NK-92 (cell line): ENCODE data around the gene POC1A.
"Not testable (repeated sequence)": the region's sequence is repeated elsewhere in the genome, so short reads cannot be mapped to it uniquely, and the experiment has no call there.

ENCODE experiments used
- DNase-seq: peaks from one replicate; lab custom pipeline; 2025; ENCODE audit not compliant: unreplicated experiment; lab: John Stamatoyannopoulos, UW

POC1A gene

GRCh38 chr3:52184690-52185089, 30.5 kb upstream of the POC1A start:
- DNase-seq = no peak

DNA sequence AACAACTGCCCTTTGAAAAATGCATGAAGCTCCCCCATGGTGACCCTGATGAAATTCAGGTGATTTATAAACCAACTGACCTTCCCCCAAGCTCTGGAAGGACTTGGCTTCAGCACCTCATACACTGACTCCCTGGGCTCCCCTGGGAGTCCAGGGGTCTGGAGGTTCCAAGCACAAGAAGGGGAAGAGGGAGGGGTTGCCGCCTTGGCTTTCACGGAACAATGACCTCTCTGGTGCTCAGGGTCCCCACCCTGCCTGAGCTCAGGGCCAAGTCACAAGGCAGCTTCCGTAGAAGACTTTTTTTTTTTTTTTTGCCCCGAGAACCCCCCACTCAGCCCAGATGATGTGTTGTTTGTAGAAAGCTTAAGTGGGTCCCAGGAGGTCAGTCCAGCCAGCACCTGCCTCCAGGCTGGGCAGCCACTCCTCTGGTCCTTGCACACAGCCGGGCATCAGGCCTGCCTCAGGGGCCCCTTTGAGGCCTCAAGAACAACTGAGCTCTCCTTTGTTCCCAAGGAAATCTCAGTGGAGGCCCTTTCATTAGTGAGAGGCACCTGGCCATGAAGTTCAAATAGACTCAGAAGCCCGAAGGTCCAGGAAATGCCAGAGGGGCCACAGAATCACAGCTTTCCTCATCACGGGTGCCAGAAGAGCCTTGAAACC, 29.7 kb upstream of the POC1A start:
- no peak for DNase-seq

DNA sequence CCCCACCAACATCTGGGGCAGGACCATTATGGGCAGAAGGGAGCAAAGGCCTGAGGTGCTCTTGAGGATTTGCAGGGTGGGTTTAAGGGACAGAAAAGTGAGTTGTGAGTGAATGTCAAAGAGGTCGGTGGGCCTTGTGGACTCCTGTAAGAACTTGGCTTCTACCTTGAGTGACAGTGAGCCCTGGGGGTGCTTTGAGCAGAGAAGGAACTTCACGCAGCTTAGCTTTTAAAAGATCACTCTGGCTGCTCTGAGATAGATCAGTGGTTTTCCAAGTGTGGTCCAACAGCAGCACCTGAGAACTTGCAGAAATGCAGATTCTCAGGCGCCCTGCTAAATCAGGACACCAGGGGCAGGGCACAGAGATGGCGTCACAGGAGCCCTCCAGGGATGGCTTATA, 28.5 kb upstream of the POC1A start:
- DNase-seq = no peak

DNA sequence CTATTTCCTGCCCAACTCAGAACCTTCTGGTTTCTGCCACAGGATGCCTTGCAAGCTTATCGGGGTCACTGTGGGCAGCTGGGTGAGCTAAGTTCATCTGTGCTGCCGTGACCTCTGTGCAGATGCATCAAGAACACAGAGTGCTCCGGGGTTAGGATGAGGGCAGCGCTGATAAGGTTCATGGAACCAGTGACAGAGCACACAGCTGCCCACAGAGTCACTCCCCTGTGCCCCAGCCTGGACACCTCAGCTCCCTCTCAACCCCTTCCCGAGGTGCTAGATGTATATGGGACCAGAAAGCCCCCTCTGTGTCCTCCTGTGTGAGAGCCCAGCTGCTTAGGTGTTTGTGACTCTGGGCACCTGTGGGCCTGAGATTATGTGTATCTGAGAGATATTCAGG, 28.0 kb upstream of the POC1A start:
- no peak for DNase-seq

- DNase-seq = no peak
Observed at GRCh38 chr3:52181543-52181942, 27.3 kb upstream of the POC1A start.

GRCh38 chr3:52178537-52178936, 24.3 kb upstream of the POC1A start:
- DNase-seq = no peak

DNA sequence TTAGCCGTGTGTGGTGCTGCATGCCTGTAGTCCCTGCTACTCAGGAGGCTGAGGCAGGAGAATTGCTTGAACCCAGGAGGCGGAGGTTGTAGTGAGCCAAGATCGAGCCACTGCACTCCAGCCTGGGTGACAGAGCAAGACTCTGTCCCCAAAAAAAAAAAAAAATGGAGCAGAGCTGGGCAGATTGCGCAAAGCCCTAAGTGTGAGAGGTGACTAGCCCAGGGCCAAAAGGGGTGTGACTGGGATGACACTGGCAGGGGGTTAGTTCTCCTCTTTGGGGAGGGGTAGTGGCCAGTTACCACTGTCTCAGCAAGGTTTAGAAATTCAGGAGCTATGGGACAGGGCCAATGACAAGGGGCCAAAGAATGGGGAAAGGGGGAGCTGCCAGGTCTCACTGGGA, 23.9 kb upstream of the POC1A start:
- DNase-seq = not testable (repeated sequence)

DNA sequence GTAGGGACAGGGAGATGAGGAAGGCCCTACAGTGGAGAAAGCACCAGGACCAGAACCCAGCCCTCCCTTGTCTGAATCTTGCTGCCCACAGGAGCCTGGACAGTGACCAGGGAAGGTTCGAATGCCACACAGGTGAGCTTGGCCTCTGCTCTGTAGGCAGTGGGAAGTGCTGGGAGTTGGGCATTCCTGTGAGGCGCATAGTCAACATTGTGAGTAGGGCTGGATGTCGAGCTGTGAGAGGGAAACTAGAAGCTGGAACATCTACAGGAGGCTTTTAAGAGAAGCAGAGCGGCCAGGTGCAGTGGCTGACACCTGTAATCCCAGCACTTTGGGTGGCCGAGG, 23.4 kb upstream of the POC1A start:
- DNase-seq = no peak

DNA sequence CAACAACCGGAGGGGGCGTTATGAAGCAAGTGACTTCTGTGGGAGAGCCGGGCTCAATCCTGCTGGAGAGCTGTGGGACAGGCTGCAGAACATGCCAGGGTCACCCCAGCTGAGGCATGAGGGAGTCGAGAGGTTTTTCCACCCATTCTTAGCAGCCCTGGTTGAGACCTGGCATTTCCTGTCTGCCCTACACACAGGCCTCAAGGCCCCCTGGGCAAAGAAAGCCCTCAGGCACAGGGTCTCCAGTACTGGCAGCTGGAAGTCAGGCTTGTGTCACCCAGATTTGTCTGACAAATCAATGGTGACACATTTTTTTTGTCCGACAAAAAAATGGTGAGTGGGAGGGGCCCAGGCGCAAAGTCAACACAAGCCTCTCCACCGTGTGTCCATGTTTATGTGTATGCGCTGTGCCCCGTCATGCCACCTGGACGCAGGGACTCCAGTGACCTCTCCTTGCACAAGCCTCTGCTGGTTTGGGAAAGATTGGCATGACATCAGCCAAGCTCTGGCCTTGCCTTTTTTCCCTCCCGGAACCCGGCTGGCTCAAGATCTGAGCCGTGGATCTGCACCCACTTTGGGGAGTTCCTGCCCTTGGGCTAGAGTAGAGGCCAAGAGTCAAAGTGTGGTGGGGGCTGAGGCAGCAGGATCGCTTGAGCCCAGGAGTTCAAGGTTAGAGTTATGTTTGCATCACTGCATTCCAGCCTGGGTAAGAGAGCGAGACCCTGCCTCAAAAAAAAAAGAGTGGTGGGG, 22.9 kb upstream of the POC1A start:
- DNase-seq = no peak

- no peak for DNase-seq
Observed at GRCh38 chr3:52176180-52176752, 22.0 kb upstream of the POC1A start.

DNA sequence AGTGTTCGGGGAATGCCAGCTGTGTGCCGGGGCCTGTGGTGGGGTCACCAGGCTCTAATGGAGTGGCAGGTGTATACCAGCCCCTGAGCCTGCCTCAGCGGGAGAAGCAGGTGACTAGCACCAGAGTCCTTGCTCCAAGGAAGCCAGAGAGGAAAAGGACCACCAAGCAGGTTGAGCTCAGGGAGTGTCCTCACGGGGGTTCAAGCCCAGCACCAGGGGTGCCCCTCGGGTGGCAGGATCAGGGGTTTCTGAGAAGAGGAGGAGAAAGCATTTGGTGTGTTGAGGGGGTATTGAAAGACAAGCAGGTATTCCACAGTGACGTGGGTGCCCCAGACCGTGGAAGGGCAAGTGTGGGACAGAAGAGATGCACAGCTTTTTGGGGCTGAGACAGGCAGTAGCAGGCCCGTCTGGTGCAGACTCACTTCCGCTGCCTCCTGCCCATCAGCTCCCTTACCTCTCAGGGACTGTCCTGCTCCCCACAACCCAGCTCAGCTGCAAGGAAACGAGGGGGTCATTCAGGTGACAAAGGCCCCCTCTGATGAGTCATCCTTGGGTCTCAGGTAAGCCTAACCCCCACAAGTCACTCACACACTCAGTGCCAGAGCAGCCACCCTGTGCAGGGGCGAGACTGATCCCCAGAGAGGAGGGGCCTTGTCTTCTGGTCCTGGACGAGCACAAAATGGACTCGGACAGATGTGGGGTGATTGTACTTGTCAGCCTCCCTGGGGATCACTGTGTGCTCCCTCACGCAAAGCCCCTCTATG, 21.4 kb upstream of the POC1A start:
- no peak for DNase-seq

- DNase-seq = no peak
Observed at GRCh38 chr3:52174896-52175295, 20.7 kb upstream of the POC1A start.

GRCh38 chr3:52173101-52173500, 18.9 kb upstream of the POC1A start:
- DNase-seq = no peak

GRCh38 chr3:52172262-52172757, 18.1 kb upstream of the POC1A start:
- DNase-seq = no peak

GRCh38 chr3:52171514-52172261, 17.5 kb upstream of the POC1A start:
- DNase-seq = no peak

DNA sequence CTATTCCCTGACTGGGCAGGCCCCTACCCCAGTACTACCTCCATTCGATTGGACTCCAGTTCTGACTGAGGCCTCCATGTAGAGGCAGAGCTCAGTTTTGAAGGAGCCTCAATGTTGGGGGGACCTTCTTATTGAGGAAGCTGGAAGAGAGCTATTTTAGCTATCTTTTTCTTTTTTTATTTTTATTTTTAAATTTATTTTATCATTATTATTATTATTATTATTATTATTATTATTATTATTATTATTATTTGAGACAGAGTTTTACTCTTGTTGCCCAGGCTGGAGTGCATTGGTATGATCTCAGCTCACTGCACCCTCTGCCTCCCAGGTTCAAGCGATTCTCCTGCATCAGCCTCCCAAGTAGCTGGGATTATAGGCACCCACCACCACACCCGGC, 16.0 kb upstream of the POC1A start:
- DNase-seq = not testable (repeated sequence)

DNA sequence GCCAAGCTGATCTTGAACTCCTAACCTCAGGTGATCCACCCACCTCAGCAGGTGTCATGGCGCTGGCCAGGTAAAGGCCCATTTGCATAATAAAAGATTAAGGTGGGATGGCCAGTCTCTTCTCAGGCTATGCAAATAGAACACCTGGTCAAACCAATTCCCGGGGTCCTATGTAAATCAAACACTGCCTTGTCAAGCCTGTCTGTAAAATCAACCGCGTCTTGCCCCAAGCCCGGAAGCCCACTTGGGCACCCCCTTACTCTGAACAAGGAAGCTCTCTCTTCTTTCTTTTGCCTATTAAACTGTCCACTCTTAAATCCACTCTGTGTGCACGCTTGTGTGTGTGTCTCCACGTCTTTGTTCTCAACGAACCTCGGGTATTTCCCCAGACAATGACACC, 13.0 kb upstream of the POC1A start:
- DNase-seq = no peak

DNA sequence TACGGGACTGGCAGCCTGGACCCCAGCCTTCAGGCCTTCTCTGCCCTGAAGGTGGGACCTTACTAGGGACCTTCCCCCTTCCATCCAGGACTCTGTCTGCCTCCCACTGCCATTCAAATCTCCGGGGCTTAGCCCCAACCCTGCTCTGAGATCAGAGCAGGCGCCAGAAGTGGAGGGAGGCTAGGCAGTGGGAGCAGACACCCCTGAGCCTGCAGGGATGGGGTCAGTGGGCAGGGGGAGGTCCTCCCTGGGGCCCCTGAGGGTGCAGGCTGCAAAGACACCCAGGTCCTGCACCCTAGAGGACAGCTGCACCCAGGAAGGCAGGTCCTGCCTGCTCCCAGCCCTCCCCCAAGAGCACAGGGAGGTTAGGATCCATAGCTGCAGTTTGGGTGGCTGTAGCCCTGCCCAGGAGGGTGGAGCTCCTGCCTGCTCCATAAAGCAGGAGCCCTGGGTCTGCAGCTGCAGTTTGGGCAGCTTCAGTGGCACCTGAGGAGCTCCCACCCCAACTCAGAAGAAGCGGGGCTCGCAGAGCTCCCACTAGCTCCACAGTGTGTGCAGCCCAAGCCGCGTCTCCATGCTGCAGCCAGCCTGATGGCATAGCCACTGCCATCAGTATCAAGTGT, 8.1 kb upstream of the POC1A start:
- no peak for DNase-seq

DNA sequence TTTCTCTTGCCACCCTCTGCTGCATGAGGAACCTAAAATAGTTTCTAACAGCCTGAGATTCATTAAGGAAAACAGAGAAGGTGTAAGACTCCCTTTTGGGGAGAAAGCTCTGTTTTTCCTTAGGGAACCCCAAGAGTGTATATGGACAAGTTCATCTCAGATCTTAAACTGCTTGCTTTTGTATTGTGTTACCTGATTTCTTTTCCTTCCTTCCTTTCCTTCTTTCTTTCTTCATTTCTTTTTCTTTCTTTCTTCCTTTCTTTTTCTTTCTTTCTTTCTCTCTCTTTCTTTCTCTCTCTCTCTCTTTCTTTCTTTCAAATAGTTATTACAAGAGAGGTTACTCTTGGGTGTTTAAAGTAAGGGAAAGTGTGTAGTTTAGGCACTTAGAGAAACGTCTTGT, 5.3 kb upstream of the POC1A start:
- no peak for DNase-seq

- no peak for DNase-seq
Observed at GRCh38 chr3:52155912-52156311, 1.7 kb upstream of the POC1A start.
